GM19438 (cell line): ENCODE measurements around the gene KANK4.

ENCODE experiments used
- ATAC-seq: cut with Tn5 transposase; IDR thresholded peaks from one replicate; pipeline ENCODE4 v1.9.1; 2021; ENCODE audit warnings: low read depth; ENCODE audit not compliant: unreplicated experiment

Gene KANK4

DNA sequence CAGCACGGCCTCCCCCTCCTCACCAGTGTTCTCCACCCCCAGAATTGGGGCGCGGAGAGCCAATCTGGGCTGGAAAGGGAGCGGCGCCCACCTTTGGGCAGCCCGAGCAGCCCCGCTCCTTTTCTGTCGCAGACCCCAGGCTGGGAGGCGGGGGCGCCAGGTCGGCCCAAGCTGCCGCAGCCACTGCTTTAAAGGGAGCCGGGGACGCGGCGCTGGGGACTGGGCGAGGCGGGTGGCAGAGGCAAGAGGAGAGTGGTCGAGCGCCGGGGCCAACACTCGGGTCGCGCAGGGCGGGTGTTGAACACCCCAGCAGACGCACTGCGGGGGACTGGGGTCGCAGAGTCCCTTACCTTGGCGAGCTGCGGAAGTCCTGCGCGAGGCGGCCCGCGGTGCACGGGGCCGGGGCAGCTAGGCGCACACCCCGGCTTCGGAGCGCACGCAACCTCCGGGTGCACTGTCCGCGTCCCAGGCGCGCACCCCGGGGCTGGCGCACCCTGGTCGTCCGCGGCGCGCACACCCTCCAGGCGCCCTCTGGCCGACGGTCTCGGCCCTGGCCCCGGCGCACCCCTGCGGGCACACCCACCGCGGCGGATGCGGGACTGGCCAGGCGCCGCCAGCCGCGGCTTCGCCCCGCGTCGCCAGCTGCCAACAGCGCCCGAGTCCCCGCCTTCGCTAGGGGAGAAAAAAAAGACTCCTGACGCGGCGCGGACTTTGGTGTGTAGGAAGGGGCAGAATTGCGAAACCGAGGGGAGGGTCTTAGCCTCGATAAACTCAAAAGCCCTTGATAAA is at the start of gene KANK4:
Gene KANK4 (minus strand): TSS at position 679 of the 789 bp plus-strand sequence. CDS start 37,870 bp downstream, outside the sequence.
- ATAC-seq, result no peak

DNA sequence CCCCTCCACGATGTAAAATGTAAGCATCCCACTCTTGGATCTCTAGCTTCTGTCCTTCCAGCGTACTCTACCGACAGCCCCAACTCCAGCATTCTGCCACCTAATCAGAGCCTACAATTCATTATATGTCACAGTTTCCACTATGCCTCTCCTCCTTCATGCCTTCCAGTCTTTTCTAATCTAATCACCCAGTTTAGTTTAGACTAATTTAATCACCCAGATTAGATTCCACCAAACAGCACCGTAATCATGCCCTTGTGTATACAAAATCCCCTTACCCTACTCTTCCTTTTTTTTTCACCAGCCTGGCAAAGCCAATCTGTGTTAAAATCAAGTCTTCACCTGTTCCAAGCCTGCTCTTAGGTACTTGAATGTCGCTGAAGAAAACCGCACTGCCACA is 49.8 kb upstream of the KANK4 start:
- ATAC-seq, result no peak

DNA sequence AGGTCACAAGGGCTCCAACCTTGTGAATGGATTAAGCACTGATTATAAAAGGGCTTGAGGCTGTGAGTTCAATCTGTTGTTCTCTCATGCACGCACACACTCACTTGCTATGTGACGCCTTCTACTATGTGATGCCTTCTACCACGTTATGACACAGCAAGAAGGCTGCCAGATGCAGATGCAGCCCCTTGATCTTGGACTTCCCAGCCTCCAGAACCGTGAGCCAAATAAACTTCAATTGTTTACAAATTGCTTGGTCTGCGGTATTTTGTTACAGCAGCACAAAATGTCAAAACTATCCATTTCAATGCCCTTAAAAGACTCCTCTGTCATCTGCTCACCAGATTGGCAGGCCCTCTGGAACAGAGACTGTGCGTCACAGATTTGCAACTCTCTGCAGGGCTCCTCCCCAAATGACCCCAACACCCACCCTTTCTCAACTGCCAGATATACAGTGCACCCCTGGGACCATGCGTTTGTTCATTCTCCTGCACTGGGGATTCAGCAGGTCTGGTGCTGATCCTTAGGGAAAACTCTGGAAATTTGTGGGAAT is 47.8 kb upstream of the KANK4 start:
- ATAC-seq, result no peak

DNA sequence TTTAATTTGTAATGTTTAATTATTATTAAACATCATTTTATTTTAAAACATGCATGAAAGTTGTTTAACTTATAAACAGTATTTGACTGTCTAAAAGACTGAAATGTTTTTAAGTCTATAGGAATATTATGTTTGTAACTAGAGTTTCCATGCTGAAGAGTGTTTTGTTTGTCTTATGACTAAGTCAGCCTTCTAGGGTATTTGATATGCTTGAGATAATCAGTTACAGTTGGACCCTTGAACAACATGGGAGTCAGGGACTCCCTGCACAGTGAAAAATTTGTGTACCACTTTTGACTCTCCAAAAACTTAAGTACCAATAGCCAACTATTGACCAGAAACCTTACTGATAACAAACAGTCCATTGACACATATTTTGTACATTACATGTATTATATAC is 45.5 kb upstream of the KANK4 start:
- ATAC-seq, result no peak

DNA sequence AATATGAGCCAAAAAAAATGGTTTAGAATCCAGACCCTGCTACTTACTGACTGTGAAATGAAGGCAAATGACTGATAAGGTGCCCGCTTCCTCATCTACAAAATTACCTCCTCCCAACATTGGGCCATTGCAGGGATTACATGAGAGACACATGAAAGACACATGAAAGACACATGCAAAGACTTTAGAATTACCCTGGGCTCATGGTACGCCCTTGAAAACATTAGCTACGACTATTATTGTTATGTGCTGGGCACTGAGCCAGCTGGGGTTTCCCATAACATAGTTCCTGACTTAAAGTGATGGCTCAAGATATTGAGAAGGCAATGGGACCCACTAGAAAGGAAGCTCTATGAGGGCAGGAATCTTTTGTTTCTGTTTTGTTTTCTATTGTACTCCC is 43.7 kb upstream of the KANK4 start:
- no peak for ATAC-seq

DNA sequence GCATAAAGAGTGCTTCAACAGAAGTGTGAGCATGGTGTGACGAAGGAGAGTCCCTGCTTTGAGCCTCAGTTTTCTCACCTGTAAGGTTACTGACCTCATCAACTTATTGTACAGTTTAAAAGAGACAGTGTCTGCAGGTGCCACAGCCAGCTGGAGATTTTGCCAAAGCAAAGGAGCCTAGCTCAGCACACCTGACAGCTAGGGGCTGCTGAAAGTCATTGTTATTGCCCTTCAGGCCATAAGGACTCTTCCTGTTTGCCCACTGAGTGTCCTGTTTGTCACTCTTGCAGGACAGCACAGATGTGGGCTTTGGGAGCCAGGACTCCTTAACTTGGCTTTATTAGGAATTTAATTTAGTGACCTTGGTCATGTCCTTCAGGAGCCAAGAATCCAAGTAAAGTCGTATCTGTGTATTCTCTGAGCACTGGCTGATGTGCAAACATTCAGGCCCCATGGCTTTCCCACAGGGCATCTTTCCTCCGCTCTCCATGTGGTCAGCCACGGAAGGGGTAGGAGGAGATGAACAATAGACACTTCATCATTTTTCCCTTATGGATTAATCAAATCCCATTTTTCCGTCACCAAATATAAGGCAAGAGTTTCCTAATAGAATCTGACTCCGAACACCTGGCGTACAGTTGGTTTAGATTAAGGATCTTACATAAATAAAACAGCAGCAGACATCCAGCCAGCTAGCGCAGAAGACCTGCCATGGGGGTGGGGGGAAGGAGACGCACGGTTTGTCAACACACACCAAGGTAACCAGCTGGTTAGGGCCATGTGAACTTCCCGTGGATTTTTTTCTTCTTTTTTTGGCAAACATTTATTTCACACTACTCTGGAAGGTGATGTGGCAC is 43.1 kb upstream of the KANK4 start:
- no peak for ATAC-seq

DNA sequence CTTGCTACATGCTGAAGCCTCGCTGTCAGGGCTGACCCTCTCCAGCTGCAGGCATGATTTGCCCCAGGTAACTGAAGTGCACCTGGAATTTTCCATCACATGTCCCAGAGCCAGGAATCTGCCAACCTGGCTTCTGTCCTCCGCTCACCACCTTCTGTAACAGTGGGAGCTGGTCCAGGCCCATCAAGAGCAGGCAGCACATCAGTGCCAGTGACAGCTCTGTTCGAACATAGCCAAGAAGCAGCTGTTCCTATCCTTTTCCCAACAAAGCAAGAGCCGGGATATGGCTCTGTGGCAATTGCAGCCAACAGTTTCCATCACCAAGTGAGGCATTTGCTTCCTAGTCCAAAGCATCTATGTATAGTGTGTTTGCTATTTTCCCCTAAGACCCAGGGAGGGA is 42.2 kb upstream of the KANK4 start:
- no peak for ATAC-seq

DNA sequence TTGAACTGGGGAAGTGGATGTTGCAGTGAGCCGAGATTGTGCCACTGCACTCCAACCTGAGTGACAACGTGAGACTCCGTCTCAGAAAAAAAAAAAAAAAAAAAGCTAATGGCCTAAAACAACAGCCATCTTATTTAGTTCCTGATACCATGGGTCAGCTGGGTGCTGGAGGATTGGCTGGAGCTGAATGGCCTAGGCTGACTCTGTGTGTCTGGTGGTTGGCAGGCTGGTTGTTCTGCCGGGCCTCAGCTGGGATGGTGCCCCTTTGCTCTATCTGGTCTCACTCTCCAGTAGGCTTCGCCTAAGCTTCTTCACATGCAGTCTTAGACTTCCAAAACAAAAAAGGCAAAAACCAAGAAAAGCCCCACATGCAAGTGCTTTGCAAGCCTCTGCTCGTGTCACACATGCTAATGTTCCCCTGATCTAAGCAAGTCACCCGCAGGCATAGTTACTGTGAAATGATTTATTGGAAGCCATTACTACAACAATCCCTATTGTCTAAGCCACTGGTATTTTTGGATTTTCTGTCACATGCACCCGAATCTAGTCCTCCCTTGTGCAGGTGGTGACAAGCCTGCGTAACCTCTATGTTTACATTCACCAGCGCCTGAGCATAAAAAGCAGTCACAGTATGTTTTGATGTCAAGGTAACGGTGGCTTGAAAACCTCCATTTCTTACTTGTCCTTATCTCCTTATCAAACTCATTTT is 39.6 kb upstream of the KANK4 start:
- no peak for ATAC-seq

DNA sequence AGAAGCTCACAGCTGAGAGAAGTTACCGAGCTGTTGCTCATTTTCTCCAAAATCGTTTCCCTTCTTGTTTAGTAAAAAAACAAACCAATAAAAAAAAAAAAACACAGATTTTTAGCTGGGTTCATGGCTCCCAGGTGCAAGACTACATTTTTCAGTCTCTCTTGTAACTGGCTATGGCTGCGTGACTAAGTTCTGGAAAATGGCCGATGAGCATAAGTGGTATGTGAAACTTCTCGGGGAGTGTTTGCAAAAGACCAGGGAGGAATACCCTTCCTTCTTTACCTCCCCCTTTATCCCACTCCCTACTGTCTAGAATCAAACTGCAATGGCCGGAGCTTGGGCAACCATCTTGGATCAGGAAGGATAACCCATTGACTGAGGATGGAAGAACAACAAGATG is 38.7 kb upstream of the KANK4 start:
- no peak for ATAC-seq

DNA sequence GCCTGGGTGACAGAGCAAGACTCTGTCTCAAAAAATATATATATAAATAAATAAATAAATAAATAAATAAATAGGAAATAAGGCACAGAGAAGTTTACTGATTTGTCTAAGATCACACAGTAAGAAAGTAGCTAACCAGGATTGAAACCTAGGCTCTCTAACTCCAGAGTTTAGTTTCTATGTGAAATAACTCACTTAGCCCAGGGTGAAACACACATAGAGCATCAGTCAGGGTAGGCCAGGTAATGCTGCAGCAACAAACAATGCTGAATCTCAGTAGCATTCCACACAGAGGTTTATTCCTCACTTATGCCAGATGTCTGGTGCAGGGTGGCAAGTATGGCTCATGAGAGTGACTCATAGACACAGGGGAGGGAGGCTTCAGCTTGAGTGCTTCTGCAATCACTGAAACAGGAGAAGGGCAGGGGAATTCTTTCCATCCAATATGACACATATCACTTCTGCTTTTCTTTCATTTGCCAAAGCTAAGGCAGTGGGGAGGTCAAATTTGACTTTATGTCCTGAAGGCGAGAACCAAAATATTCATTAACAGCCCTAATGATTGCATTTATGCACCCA is 37.1 kb upstream of the KANK4 start:
- ATAC-seq, result no peak

DNA sequence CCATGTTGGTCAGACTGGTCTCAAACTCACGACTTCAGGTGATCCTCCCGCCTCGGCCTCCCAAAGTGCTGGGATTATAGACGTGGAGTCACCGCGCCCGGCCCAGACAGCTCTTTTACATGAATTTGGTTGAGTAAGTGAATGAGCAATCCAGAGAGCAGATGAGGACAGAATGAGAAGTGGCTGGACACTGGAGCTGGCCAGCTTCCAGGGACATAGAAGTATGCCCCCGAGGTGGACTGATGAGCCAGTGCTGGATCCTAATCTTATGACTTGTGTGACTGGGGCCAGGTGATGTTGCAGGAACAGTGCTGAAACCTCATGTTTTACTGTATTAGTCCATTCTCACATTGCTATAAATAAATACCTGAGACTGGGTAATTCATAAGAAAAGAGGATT is 35.9 kb upstream of the KANK4 start:
- no peak for ATAC-seq

DNA sequence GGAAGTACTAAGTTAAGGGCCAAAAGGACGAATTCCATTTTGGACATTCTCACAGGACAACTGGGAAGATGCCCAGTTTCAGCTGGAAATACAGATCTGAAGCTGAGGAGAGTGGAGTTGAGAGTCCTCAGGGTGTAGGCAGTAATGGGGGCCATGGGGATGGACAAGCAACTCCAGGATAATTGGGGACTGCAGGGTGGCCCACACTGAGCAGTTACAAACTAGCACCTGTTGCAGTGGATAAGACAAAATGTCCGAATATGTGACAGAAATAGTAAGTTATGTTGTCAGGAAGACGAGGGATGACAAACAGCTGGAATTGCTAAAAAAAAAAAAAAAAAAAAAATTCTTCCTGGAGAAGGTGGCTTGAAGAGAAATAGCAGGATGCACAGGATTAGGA is 34.6 kb upstream of the KANK4 start:
- no peak for ATAC-seq

DNA sequence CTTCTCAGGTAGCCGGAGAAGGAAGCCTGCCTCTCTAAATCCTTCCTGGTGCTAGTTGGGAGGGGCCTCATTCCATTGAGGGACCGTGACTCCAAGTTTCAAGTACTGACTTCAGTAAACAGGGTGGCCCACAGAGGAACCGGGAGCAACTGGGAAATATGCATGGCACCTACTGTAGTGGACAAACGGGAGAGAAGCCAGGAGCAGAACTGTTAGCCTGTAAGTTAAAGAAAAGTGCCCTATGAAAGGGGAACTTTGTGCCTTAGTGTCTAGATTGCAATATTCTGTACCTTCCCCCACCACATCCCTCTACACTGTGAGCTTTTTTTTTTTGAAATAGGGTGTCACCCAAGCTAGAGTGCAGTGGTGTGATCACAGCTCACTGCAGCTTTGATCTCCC is 33.2 kb upstream of the KANK4 start:
- ATAC-seq, result no peak

DNA sequence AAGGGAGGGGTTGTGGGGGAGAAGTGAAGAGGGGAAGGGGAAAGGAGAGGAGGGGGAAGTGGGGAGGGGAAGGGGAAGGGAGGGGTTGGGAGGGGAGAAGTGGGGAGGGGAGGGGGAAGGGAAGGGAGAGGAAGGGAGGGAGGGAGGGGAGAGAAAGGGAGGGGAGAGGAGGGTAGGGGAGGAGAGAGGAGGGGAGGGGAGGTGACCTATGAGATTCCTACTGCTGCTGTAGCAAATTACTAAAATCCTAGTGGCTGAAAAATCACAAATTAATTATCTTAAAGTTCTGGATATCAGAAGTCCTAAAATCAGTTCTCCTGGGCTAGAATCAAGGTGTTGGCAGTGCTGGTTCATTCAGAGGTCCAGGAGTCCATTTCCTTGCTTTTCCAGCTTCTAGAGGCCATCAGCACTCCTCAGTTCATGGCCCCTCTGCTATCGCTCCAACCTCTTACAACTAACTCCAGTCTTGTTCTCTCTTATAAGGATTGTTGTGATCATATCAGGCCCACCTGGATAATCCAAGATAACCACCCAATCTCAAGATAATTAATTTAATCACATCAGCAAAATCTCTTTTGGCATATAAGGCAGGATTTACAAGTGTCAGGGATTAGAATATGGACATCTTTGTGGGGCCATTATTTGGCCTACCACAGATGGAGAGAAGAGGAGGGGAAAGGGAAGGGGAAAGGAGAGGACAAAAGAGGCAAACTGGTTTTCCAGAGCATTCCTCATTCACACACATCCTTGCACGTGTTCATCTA is 30.4 kb upstream of the KANK4 start:
- no peak for ATAC-seq

DNA sequence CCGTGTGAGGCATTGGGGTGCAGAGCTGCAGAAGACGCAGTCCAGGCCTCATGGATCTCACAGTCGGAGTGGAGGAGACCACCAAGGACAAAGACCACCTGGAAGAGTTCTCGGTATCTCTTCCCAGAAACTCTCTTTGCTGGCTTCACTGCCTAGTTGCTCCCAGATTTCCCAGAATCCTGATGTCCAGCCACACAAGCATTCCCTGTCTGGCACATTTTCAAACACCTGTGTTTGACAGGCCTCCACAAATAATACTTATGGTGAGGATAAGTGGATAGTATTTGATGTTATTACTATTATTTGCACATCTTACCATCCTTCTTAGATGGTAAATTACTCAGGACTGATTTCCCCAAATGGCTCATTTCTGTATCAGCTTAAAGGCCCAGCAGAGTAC is 27.7 kb upstream of the KANK4 start:
- no peak for ATAC-seq

DNA sequence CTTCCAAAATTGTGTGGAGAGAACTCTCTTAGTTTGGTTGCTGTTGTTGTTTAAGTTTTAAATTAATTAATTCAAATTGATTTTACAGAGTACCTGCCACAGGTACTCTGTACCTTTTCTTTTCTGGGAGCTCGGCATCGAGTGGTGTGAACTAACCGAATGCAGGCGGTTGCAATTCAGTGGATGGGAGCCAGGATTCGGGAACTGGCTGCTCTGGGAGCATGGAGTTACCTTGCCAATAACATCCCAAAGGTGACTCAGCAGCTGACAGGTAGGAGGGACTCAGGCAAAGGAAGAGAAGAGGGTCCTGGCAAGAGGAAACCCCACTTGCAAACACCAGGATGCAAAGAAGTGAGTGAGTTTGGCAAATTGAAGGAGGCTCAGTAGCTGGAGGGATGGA is 24.7 kb upstream of the KANK4 start:
- ATAC-seq, result no peak

DNA sequence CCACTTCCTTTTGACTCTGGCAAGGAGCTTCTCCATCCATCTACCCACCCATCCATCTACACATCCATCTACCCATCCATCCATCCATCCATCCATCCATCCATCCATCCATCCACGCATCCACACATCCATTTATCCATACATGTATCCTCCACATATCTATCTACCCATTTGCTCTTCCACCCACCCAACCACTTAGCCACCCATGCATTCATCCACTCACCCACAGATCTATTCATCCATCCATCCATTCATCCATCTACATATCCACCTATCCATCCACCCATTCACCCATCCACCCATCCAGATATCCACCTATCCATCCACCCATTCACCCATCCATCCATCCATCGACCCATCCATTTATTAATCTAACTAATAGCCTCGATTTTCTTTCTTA is 23.0 kb upstream of the KANK4 start:
- ATAC-seq, result no peak

DNA sequence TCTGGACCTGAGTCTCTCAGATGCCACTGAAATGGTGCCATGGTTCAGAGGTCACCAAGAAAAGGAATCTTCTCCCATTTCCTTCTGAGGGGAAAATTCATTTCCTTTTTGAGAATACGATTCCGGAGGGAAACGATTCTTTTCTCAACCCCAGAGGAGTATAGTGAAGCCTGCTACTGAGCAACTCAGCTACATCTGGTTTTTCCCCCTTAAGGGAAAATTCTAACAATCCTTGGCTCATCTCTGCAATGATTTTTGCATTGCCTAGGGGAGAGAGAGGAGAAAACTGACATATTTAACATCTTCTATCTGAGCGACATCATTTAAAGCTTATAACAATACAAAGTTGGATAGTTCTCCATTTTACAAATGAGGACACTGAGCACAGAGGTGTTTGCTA is 22.4 kb upstream of the KANK4 start:
- no peak for ATAC-seq

DNA sequence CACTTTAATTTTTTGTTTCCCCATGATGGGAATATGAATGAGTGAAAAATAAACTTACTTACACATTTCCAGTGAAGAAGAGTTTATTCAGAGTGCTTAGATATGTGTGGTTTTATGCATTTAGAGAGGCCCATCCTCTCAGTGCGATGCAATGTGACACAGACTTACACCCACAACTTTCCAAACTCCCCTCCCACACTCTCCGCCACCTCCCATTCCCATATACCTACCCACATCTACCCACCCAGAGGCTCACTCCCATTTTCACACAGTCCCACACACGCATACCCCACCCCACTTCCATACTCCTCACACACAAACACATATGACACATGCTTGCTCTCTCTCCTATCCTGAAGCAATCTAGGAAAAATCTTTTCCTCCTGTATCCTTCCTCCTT is 21.9 kb upstream of the KANK4 start:
- no peak for ATAC-seq
